HG03439 (cell line): ENCODE data around the gene MSANTD1.

ENCODE experiments used
- ATAC-seq: cut with Tn5 transposase; IDR thresholded peaks from one replicate; pipeline ENCODE4 v1.9.1; 2021; ENCODE audit warnings: mild to moderate bottlenecking, moderate library complexity; ENCODE audit not compliant: unreplicated experiment

The MSANTD1 gene

DNA sequence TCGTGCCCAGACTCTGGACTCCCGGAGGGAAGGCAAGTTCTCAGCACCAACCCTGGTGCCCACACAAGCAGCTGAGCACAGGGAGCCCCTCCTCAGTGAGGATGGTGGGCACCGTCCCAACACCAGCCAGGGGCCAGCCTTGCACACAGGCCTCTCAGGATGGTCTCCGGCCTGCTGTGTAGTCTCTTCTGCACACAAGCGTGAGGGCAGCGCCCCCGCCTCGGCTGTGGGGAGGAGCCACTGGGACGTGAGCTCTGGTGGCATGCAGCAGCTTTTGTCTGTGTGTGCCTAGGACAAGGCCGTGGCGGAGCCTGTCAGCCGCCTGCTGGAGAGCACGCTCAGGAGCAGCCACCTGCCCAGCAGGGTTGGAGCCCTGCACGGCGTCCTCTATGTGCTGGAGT, 16.1 kb upstream of the MSANTD1 start:
- no peak for ATAC-seq

DNA sequence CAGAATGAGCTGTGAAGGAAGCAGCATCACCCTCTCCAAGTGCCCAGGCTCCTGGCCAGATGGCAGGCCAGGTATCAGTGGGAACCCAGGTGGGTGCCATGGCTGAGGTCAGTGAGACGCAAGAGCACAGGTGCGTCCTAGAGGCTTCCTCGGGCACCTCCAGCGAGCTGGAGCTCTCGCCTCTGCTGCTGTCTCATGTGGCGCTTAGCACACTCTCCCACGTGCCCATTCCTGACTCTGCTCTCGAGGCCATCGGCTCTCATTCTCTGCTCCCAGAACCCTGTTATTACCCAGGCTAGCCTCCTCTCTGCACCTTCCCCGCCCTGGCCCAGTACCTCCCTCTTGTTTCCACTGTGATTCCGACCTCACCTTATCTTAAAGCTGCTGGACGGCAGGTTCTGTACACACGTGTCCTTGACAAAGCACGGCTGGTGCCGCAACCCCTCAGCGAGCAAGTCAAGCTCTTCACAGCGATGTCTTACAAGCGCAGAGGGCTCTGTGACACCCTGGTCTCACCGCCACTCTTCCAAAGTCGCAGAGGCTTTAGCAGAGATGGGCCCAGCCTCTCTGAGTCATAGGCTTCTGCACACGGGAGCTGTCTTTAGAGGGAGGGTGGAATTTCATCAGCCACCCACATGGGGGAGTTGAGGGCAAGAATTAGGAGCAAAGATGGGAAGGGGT, 15.4 kb upstream of the MSANTD1 start:
- ATAC-seq = no peak

DNA sequence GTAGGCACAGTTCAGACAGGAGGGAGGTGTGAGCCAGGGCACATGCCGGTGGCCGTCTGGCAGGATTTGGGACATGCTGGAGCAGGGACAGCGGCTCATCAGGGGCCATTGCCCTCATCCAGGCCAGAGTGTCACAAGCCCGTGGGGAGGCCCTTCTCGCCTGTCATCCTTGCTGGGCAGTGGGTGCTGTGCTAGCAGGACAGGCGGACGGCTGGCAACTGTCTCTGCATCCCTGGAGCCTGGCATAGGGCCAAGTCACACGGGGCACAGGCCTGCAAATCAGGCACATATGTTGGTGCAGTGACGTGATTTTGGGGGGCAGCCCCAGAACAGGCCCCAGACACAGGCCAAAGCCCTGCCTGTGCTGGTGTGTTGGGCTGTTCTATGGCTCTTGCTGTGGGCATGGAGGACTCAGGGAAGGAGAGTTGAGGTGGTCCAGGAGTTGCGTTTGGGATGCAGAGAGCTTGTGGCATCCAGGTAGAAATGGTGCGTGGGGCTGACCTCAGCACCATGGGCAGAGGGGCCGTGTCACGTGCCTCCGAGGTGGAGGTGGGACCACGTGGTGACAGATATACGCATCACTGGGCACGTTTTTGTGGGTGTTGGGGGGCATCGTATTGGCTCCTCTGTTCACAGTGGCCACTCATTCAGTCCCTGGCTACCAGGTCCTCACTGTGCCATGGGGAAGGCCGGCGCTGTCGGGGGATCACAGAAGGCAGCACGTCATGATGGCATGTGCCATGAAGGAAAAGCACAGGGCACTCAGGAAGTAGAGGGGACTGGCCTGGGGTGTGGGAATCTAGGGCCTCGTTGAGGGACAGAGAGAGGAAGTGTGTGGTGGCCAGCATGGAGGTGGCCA, 14.6 kb upstream of the MSANTD1 start:
- no peak for ATAC-seq

DNA sequence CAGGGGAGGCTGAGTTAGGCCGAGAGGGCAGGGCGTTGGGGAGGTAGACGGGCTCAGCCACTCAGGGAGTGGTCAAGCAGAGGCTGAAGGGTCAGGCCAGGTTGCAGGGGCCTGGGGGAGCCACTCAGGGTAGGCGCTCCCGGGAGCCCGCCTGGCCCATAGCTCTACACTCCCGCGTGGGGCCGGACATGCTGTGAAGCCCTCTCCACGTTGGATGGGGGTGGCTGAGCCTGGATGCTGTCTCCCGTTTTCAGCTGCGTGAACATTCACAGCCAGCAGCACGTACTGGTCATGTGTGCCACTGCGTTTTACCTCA, 14.0 kb upstream of the MSANTD1 start:
- ATAC-seq = no peak

DNA sequence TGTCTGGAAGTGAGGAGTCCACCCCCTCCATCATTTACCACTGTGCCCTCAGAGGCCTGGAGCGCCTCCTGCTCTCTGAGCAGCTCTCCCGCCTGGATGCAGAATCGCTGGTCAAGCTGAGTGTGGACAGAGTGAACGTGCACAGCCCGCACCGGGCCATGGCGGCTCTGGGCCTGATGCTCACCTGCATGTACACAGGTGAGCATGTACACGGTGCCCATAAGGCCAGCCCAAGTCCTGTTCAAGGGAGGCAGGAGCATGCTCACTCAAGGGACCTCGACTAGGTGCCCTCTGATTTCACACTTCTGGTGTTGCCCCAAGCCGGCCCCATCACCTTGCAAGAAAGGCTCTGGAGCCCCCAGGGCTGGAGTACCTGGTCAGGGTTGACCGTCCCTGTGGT, 13.4 kb upstream of the MSANTD1 start:
- ATAC-seq = no peak

DNA sequence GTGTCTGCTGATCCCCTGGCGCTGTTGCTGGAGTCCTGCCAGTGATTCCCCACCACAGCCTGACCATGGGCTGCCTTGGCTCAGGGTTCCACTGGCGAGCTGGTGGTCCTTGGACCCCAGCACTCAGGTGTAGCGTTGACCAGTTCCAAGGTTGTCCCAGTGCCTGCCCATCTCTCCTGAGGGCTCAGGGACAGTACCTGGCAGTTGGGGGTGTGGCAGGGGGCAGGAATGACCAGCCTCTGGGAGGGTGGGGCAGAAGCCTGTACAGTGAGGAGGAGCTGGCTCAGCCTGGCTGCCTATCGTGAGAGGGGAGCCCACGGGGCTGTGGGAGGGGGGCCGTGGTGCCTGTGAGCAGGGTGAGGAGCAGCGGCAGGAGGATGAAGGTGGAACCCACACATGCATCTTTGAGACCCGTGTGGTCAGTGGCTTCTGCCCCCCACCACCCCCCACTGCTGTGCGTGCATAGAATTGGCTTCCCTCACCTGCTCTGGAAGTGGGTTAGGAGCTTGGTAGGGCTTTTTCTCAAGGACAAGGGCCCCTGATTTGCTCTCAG, 12.6 kb upstream of the MSANTD1 start:
- ATAC-seq = no peak

DNA sequence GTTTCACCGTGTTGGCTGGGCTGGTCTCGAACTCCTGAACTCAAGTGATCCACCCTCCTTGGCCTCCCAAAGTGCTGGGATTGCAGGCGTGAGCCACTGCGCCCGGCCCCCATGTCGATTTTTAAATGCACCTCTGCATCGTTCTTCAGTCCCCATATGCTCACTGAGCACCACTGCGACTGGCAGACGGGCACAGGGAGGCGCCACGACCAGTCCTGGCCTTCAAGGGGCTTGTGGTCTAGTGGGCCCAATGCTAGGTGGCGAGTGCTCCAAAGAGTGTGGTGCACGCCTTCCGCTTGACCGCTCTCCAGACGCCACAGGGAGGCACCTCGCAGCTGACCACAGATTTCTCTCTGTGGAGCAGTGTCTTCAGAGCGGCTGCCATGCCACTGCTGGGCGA, 11.7 kb upstream of the MSANTD1 start:
- ATAC-seq = no peak

DNA sequence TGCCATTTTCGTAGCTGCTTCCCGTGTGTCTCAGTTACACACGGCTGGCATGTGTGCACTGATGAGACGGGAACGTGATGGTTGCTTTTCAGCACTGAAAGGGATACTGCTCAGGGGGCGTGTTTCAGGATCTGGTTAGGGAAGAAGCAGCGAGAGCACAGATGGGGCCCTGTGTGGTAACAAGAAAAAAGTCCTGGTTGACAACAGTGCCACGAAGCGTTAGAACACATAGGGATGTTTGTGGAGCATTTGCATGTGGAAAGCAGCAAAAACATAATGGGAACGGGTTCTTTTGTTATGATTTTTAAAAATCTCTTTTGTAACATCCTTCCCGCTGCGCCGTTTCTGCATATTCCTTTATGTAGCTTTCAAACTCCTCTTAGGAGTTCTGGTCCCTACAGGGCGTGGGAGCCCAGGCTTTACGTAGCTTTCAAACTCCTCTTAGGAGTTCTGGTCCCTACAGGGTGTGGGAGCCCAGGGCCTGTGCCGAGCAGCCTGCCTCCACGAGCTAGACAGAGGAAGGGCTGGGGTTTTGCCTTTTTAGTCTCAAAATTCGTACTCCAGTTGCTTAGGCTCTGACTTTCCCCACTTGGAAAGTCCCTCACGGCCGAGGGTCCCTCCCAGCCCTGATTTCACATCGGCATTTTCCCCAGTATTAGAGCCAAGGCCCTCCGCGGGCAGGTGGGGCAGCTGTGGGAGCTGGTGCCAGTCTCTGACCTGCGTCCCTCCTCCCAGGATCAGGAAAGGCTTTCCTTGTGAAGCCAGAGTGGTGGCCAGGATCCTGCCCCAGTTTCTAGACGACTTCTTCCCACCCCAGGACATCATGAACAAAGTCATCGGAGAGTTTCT, 11.0 kb upstream of the MSANTD1 start:
- no peak for ATAC-seq

DNA sequence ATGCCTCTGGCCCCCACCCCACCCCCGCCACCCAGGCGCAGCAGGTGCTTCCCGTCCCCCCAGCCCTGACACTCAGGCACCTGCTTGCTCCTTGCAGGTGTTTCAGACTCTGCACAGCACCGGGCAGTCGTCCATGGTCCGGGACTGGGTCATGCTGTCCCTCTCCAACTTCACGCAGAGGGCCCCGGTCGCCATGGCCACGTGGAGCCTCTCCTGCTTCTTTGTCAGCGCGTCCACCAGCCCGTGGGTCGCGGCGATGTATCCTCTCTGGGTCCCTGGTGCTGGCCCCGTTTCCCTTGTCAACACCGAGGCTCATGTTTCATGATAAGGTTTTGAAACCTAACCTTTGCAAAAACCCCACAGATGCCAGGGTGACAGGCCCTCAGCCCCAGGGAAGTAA, 10.2 kb upstream of the MSANTD1 start:
- ATAC-seq = no peak

DNA sequence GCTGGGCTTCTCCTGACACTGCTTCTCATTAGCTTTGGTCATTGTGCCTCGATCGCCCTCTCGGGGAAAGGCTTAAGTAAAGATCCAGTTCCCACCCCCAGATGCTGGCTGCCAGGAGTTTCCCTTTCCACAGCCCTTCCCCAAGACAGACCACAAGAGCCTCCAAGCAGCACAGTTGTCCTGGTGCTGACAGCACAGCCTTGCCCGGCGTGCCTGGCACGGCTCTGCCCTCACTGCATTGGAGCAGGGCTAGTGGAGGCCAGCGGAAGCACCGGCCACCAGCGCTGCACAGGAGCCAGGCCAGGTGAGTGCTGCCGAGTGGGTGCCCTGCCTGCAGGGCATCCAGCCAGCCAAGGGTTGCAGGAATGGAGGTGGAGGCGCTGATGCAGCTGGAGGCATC, 9.7 kb upstream of the MSANTD1 start:
- ATAC-seq = no peak

DNA sequence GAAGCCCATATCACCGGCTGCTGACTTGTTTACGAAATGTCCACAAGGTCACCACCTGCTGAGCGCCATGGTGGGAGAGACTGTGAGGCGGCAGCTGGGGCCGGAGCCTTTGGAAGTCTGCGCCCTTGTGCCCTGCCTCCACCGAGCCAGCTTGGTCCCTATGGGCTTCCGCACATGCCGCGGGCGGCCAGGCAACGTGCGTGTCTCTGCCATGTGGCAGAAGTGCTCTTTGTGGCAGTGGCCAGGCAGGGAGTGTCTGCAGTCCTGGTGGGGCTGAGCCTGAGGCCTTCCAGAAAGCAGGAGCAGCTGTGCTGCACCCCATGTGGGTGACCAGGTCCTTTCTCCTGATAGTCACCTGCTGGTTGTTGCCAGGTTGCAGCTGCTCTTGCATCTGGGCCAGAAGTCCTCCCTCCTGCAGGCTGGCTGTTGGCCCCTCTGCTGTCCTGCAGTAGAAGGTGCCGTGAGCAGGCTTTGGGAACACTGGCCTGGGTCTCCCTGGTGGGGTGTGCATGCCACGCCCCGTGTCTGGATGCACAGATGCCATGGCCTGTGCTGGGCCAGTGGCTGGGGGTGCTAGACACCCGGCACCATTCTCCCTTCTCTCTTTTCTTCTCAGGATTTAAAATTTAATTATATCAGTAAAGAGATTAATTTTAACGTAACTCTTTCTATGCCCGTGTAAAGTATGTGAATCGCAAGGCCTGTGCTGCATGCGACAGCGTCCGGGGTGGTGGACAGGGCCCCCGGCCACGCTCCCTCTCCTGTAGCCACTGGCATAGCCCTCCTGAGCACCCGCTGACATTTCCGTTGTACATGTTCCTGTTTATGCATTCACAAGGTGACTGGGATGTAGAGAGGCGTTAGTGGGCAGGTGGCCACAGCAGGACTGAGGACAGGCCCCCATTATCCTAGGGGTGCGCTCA, 8.7 kb upstream of the MSANTD1 start:
- no peak for ATAC-seq

DNA sequence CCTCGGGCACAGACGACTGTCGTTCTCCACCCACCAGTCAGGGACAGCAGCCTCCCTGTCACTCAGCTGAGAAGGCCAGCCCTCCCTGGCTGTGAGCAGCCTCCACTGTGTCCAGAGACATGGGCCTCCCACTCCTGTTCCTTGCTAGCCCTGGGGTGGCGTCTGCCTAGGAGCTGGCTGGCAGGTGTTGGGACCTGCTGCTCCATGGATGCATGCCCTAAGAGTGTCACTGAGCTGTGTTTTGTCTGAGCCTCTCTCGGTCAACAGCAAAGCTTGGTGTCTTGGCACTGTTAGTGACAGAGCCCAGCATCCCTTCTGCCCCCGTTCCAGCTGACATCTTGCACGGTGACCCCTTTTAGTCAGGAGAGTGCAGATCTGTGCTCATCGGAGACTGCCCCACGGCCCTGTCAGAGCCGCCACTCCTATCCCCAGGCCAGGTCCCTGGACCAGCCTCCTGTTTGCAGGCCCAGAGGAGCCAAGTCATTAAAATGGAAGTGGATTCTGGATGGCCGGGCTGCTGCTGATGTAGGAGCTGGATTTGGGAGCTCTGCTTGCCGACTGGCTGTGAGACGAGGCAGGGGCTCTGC, 7.9 kb upstream of the MSANTD1 start:
- no peak for ATAC-seq

DNA sequence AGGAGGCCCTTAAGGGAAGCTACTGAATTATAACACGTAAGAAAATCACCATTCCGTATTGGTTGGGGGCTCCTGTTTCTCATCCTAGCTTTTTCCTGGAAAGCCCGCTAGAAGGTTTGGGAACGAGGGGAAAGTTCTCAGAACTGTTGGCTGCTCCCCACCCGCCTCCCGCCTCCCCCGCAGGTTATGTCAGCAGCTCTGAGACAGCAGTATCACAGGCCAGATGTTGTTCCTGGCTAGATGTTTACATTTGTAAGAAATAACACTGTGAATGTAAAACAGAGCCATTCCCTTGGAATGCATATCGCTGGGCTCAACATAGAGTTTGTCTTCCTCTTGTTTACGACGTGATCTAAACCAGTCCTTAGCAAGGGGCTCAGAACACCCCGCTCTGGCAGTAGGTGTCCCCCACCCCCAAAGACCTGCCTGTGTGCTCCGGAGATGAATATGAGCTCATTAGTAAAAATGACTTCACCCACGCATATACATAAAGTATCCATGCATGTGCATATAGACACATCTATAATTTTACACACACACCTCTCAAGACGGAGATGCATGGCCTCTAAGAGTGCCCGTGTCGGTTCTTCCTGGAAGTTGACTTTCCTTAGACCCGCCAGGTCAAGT, 6.9 kb upstream of the MSANTD1 start:
- ATAC-seq = no peak

DNA sequence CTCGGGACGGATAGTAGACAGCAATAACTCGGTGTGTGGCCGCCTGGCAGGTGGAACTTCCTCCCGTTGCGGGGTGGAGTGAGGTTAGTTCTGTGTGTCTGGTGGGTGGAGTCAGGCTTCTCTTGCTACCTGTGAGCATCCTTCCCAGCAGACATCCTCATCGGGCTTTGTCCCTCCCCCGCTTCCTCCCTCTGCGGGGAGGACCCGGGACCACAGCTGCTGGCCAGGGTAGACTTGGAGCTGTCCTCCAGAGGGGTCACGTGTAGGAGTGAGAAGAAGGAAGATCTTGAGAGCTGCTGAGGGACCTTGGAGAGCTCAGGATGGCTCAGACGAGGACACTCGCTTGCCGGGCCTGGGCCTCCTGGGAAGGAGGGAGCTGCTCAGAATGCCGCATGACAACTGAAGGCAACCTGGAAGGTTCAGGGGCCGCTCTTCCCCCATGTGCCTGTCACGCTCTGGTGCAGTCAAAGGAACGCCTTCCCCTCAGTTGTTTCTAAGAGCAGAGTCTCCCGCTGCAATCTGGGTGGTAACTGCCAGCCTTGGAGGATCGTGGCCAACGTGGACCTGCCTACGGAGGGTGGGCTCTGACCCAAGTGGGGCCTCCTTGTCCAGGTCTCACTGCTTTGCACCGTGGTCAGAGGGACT, 5.7 kb upstream of the MSANTD1 start:
- no peak for ATAC-seq

DNA sequence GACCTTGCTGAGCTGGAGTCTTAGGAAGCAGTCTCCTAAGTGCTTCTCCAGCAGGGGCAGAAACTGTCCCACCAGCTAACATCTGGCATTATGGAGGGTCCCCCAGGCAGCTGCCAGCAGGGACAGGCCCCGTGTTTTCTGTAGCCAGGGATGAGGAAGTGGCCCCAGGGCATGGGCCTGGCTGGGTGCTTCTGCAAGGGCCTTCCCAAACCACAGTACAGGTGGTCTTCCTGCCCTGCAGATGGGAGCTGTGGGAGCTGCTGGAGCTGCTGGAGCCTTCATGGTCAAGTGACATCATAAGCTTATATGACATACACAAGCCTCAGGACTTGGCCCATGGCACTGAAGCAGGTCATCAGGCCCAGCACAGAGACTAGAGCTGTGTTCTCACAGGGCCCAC, 5.0 kb upstream of the MSANTD1 start:
- no peak for ATAC-seq

DNA sequence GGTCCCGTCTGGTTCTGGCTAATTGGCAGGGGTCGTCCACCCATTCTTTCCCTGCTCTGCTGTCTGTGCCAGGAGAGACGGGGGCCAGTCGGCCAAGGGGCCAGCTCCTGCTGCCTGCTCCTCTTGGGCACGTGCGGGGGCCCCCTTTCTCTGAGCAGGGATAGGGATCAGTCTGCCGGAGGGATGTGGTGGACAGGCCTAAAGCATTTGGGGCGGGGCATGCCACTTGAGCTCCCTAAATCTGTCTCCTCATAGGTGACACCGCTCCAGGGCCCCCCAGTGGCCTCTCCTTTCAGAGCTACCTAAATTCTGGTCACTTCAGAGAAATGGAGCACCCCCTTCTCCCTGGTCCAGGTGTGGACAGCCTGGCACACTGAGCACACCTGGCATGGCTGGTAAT, 4.2 kb upstream of the MSANTD1 start:
- ATAC-seq = no peak

DNA sequence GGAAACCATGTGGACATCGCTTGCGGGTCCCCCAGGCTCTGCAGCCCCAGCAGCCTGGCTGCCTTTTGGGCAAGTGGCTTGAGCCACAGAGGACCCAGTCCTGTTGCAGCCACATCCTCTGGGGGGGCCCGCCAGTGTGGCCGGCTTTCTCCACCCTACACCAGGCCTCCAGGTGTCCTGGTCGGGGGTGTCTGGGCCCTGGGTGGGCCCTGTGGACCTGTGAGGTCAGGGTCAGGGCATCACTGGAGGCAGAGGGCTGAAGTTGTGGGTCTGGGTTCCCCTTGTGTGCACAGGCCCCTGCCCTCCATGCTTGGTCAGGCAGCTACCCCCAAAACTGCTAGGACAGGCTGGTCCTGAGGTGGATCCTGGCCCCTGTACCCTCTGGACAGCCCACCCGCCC, 3.3 kb upstream of the MSANTD1 start:
- no peak for ATAC-seq

DNA sequence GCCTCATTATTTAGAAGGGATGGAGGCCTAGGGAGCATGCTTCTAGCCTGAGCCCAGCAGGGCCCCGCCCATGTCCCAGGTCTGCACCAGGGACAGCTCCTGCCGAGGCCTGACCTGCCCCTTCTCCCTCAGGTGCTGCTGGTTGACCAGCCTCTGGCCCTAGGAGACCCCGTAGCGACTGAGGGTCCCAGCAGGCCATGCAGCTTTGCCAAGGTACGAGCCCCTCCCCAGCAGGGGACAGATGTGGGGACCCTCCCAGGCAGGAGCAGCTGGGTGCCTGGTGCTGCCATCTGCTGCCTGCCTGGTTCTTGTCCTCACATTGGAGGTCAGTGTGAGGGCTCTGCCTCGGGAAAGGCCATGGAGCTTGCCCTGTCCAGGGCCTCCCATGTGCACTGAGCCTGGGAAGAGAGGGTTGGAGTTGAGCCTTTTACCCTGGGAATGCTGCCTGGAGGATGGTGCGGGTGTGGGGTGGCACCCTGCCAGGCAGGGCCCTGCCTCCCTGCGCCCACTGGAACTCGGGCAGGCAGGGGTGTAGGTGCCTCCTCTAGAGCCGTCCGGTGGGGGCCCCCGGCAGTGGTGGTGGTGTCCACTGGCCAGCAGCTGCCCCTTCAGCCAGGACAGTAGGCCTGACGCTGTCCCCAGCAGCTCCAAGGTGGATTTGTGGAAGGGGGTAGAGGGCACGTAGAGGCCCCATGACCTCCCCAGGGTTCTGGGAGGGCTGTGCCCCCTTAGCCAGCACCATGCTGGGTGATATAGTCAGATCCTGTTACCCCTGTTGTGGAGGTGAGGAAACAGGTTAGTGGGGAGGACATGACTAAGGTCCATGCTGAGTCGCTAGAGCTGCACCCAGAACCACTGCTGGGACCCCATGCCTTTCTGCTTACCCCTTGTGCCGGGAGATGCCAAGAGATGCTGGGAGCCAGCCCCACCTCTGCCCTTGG, 2.2 kb upstream of the MSANTD1 start:
- no peak for ATAC-seq
